GM21423 (cell line): ENCODE data around the gene TBC1D16.
"Not testable (repeated sequence)": the region's sequence is repeated elsewhere in the genome, so short reads cannot be mapped to it uniquely, and the experiment has no call there.

Experiments used
- ATAC-seq: cut with Tn5 transposase; IDR thresholded peaks from one replicate; pipeline ENCODE4 v1.9.1; 2021; ENCODE audit warnings: mild to moderate bottlenecking, moderate library complexity; ENCODE audit not compliant: unreplicated experiment

The TBC1D16 gene

GRCh38 chr17:79977708-79978547 lies 57.7 kb downstream of the TBC1D16 start:
- ATAC-seq: no peak

- ATAC-seq: no peak
These were observed 58.5 kb downstream of the TBC1D16 start for GRCh38 chr17:79977161-79977631.

- ATAC-seq: no peak
These were observed 59.2 kb downstream of the TBC1D16 start for GRCh38 chr17:79976451-79976850.

- no peak for ATAC-seq
These were observed 60.1 kb downstream of the TBC1D16 start for GRCh38 chr17:79975498-79976134.

GRCh38 chr17:79974566-79975497 lies 60.8 kb downstream of the TBC1D16 start:
- no peak for ATAC-seq

GRCh38 chr17:79971651-79972050 lies 64.0 kb downstream of the TBC1D16 start:
- no peak for ATAC-seq

GRCh38 chr17:79970576-79971068 lies 65.0 kb downstream of the TBC1D16 start:
- ATAC-seq: no peak

- ATAC-seq: no peak
These were observed 65.8 kb downstream of the TBC1D16 start for GRCh38 chr17:79969906-79970305.

GRCh38 chr17:79968116-79968515 lies 67.6 kb downstream of the TBC1D16 start:
- ATAC-seq: no peak

GRCh38 chr17:79966681-79967080 lies 69.0 kb downstream of the TBC1D16 start:
- ATAC-seq: no peak

GRCh38 chr17:79965806-79966205 lies 69.9 kb downstream of the TBC1D16 start:
- ATAC-seq: no peak

GRCh38 chr17:79962467-79962866 lies 73.2 kb downstream of the TBC1D16 start:
- ATAC-seq: not testable (repeated sequence)

- ATAC-seq: not testable (repeated sequence)
These were observed 74.1 kb downstream of the TBC1D16 start for GRCh38 chr17:79961567-79961966.

- no peak for ATAC-seq
These were observed 74.7 kb downstream of the TBC1D16 start for GRCh38 chr17:79960788-79961522.

- no peak for ATAC-seq
These were observed 76.6 kb downstream of the TBC1D16 start for GRCh38 chr17:79959042-79959441.

GRCh38 chr17:79956853-79957252 lies 78.8 kb downstream of the TBC1D16 start:
- no peak for ATAC-seq

GRCh38 chr17:79956441-79956735 lies 79.3 kb downstream of the TBC1D16 start:
- ATAC-seq: not testable (repeated sequence)

- ATAC-seq: no peak
These were observed 79.8 kb downstream of the TBC1D16 start for GRCh38 chr17:79955691-79956440.

GRCh38 chr17:79955167-79955549 lies 80.5 kb downstream of the TBC1D16 start:
- no peak for ATAC-seq
